GM12874 (cell line): ENCODE results near the gene CAMTA1.

Source experiments
- TF ChIP-seq, protein P1 (sequence below): IDR thresholded peaks from 2 replicates; pipeline ENCODE4 v1.5.1; 2011; ENCODE audit warnings: low read depth, mild to moderate bottlenecking, control low read depth, low read length, moderate library complexity; ENCODE audit not compliant: insufficient read depth

CAMTA1 gene

DNA sequence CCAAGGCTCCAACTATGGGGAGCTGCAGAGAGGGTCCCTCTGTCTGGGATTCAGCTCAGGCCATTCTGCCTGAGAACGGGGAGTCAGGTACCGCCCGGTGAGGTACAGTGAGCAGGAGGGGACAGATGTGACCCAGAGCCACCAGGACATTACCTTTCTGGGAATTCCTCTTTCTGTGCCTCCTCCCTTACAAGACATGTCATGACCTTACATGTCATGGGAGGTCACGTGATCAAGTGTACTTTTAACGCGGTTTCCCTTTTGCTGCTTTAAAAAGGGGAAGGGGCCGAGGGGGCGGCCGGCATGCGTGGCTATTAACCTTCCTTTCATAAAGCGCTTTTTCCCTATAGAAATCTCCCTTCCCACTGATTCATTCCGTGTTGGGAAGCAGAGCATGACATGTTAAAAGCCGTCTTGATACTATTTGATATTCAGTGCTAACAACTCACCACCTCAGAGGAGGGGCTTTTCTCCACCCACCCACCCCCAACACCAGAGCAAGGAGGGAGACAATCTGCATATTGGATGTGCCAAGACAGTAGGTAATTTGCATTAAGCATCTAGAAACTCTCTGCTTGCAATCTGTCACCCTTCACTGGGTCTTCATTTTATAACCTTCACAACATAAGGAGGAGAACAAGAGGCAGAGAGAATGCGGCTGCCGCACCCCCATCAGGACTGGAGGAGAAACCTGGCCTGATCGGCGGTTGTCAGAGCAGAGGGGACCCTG lies 872.2 kb downstream of the CAMTA1 start:
- TF ChIP-seq, protein P1, sequence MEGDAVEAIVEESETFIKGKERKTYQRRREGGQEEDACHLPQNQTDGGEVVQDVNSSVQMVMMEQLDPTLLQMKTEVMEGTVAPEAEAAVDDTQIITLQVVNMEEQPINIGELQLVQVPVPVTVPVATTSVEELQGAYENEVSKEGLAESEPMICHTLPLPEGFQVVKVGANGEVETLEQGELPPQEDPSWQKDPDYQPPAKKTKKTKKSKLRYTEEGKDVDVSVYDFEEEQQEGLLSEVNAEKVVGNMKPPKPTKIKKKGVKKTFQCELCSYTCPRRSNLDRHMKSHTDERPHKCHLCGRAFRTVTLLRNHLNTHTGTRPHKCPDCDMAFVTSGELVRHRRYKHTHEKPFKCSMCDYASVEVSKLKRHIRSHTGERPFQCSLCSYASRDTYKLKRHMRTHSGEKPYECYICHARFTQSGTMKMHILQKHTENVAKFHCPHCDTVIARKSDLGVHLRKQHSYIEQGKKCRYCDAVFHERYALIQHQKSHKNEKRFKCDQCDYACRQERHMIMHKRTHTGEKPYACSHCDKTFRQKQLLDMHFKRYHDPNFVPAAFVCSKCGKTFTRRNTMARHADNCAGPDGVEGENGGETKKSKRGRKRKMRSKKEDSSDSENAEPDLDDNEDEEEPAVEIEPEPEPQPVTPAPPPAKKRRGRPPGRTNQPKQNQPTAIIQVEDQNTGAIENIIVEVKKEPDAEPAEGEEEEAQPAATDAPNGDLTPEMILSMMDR: no peak

DNA sequence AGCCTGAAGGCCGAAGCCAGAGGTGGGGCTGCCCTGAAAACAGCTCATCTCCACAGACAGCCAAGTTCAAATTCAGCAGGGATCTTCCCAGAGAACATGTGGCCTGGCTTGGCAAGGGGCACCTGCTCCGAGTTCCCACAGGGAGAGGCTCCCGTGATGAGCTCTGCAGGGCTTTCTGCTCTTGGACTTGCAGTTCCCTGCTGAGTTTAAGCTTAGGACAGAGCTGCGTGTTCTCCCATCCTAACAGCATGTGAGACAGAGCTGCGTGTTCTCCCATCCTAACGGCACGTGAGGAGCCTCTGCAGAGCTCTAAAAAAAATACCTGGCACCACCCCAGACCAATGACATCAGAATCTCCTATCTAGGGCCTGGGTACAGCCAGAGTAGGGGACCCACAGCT lies 872.8 kb downstream of the CAMTA1 start:
- TF ChIP-seq, protein P1: no peak

DNA sequence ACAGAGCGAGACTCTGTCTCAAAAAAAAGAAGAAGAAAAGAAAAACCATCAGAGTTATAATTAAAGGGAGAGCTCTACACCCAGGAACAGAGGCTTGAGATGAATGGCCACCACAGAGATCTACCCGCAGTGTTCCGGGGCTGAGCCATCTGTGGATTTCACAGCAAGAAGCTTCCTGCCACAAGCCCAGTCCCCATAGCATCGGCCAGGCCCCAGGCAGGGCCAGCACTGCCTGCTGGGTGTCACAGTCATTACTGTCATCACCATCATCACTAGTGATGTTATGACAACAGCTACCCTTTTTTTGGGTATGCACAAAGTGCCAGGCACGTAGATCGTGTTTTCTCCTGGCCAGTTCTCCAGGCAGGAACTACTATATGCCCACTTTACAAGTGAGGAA lies 874.3 kb downstream of the CAMTA1 start:
- TF ChIP-seq, protein P1: no peak

DNA sequence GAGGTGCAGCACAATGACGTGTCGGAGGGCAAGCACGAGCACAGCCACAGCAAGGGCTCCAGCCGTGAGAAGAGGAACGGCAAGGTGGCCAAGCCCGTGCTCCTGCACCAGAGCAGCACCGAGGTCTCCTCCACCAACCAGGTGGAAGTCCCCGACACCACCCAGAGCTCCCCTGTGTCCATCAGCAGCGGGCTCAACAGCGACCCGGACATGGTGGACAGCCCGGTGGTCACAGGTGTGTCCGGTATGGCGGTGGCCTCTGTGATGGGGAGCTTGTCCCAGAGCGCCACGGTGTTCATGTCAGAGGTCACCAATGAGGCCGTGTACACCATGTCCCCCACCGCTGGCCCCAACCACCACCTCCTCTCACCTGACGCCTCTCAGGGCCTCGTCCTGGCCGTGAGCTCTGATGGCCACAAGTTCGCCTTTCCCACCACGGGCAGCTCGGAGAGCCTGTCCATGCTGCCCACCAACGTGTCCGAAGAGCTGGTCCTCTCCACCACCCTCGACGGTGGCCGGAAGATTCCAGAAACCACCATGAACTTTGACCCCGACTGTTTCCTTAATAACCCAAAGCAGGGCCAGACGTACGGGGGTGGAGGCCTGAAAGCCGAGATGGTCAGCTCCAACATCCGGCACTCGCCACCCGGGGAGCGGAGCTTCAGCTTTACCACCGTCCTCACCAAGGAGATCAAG lies 878.3 kb downstream of the CAMTA1 start:
- TF ChIP-seq, protein P1: no peak

DNA sequence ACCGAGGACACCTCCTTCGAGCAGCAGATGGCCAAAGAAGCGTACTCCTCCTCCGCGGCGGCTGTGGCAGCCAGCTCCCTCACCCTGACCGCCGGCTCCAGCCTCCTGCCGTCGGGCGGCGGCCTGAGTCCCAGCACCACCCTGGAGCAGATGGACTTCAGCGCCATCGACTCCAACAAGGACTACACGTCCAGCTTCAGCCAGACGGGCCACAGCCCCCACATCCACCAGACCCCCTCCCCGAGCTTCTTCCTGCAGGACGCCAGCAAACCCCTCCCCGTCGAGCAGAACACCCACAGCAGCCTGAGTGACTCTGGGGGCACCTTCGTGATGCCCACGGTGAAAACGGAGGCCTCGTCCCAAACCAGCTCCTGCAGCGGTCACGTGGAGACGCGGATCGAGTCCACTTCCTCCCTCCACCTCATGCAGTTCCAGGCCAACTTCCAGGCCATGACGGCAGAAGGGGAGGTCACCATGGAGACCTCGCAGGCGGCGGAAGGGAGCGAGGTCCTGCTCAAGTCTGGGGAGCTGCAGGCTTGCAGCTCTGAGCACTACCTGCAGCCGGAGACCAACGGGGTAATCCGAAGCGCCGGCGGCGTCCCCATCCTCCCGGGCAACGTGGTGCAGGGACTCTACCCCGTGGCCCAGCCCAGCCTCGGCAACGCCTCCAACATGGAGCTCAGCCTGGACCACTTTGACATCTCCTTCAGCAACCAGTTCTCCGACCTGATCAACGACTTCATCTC lies 879.1 kb downstream of the CAMTA1 start:
- TF ChIP-seq, protein P1: no peak

DNA sequence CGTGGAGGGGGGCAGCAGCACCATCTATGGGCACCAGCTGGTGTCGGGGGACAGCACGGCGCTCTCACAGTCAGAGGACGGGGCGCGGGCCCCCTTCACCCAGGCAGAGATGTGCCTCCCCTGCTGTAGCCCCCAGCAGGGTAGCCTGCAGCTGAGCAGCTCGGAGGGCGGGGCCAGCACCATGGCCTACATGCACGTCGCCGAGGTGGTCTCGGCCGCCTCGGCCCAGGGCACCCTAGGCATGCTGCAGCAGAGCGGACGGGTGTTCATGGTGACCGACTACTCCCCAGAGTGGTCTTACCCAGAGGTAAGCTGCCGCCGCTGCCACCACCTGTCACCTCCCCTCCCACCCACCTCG lies 879.6 kb downstream of the CAMTA1 start:
- TF ChIP-seq, protein P1: no peak

DNA sequence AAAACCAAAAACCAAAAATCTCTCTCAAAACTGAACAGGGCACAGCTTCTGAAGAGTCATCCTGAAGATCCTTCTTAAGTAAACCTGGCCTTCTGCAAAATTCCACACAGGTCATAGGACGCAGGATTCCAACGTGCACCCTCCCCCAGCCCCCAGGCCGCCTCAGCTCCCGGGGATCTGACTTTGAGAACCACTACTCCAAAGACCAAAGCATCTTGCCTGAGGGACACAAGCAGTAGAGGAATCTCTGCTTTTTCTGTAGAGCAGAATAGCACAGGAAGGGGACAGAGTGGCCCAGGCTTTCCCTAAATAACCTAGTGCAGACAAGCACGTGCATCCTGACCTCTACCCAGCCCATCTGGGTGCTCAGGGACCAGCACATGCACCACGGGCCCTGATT lies 881.0 kb downstream of the CAMTA1 start:
- TF ChIP-seq, protein P1: no peak
